HepG2 (cell line): ENCODE measurements around the gene PLD1. TPM values are rescaled to one million over a fixed set of nuclear protein-coding genes. Genes with fewer than 3 reads are reported as not detected.
A peak's percentile ranks its signal among the peaks of the same experiment; 100 is the strongest.

Experiments
- ARID3A ChIP-seq: IDR thresholded peaks from 2 replicates; pipeline ENCODE4 v1.6.1; 2012; ENCODE audit warnings: low read depth, low read length, improper control_type of control experiment
- CCDC6 ChIP-seq: sonication (generic); formaldehyde crosslinking; IDR thresholded peaks from 2 replicates; pipeline ENCODE4 v1.8.1; 2022; ENCODE audit warnings: mild to moderate bottlenecking, missing genetic modification reagents, moderate library complexity
- E2F1 ChIP-seq: sonication (generic); formaldehyde crosslinking; IDR thresholded peaks from 2 replicates; pipeline ENCODE4 v1.5.0; 2020; ENCODE audit warnings: missing genetic modification reagents
- FOXA1 ChIP-seq, 2 experiments: fragments of 450-650 bp in 1 of 2; sonication (generic) in 1 of 2; formaldehyde crosslinking in 1 of 2; IDR thresholded peaks; 2 replicates each; pipeline versions ENCODE4 v1.4.0 to v1.6.1; 2016 to 2020; ENCODE audit warnings: missing genetic modification reagents in 1 of 2
- HES4 ChIP-seq: sonication (generic); formaldehyde crosslinking; IDR thresholded peaks from 2 replicates; pipeline ENCODE4 v1.9.0; 2021; ENCODE audit warnings: mild to moderate bottlenecking, missing genetic modification reagents, borderline replicate concordance
- HHEX ChIP-seq: IDR thresholded peaks from 2 replicates; pipeline ENCODE4 v1.6.1; 2016; ENCODE audit warnings: control low read depth
- IRX3 ChIP-seq: sonication (generic); formaldehyde crosslinking; IDR thresholded peaks from 2 replicates; pipeline ENCODE4 v1.8.1; 2023; ENCODE audit warnings: mild to moderate bottlenecking, low read depth, missing genetic modification reagents, borderline replicate concordance
- LCORL ChIP-seq, 2 experiments: fragments of 450-650 bp in 1 of 2; sonication (generic) in 1 of 2; formaldehyde crosslinking in 1 of 2; IDR thresholded peaks; 2 replicates each; pipeline versions ENCODE4 v1.5.0 to v1.6.1; 2017 to 2020; ENCODE audit warnings: antibody characterized with exemption in 1 of 2, missing genetic modification reagents in 1 of 2
- MAFF ChIP-seq: IDR thresholded peaks from 2 replicates; pipeline ENCODE4 v1.6.1; 2011; ENCODE audit warnings: low read depth, low read length, improper control_type of control experiment
- MLLT10 ChIP-seq: sonication (generic); formaldehyde crosslinking; IDR thresholded peaks from 2 replicates; pipeline ENCODE4 v1.4.0; 2020; ENCODE audit warnings: missing genetic modification reagents
- NCOA2 ChIP-seq: sonication (generic); formaldehyde crosslinking; IDR thresholded peaks from 2 replicates; pipeline ENCODE4 v1.8.0; 2022; ENCODE audit warnings: inconsistent platforms
- NFIC ChIP-seq: IDR thresholded peaks from 2 replicates; pipeline ENCODE4 v1.6.1; 2012; ENCODE audit warnings: mild to moderate bottlenecking, low read length, inconsistent platforms
- NFRKB ChIP-seq: fragments of 450-650 bp; IDR thresholded peaks from 2 replicates; pipeline ENCODE4 v1.6.1; 2017
- NR2C2 ChIP-seq: sonication (generic); formaldehyde crosslinking; IDR thresholded peaks from 2 replicates; pipeline ENCODE4 v1.4.0; 2020; ENCODE audit warnings: missing genetic modification reagents, mild to moderate bottlenecking, moderate library complexity, borderline replicate concordance
- PAF1 ChIP-seq: IDR thresholded peaks from 2 replicates; pipeline ENCODE4 v1.6.1; 2016; ENCODE audit warnings: missing genetic modification reagents, missing compliant biosample characterization
- RFXANK ChIP-seq: IDR thresholded peaks from 2 replicates; pipeline ENCODE4 v1.6.1; 2016
- SMARCE1 ChIP-seq: fragments of 450-650 bp; IDR thresholded peaks from 2 replicates; pipeline ENCODE4 v1.6.1; 2017; ENCODE audit warnings: borderline replicate concordance
- ZBTB1 ChIP-seq: sonication (generic); formaldehyde crosslinking; IDR thresholded peaks from 2 replicates; pipeline ENCODE4 v1.4.0; 2020; ENCODE audit warnings: missing genetic modification reagents, borderline replicate concordance
- ZBTB2 ChIP-seq: sonication (generic); formaldehyde crosslinking; IDR thresholded peaks from 2 replicates; pipeline ENCODE4 v1.8.0; 2022; ENCODE audit warnings: low read depth, missing genetic modification reagents
- ZBTB38 ChIP-seq: sonication (generic); formaldehyde crosslinking; IDR thresholded peaks from 2 replicates; pipeline ENCODE4 v1.5.1; 2020; ENCODE audit warnings: mild to moderate bottlenecking, missing genetic modification reagents
- ZBTB7A ChIP-seq: sonication (generic); formaldehyde crosslinking; IDR thresholded peaks from 2 replicates; pipeline ENCODE4 v1.8.0; 2022; ENCODE audit warnings: mild to moderate bottlenecking, missing genetic modification reagents
- ZFP62 ChIP-seq: sonication (generic); formaldehyde crosslinking; IDR thresholded peaks from 2 replicates; pipeline ENCODE4 v1.4.0; 2020; ENCODE audit warnings: missing genetic modification reagents
- ZMAT3 ChIP-seq: sonication (generic); formaldehyde crosslinking; conservative IDR thresholded peaks from 2 replicates; pipeline ENCODE4 v1.7.0; 2021; ENCODE audit warnings: missing genetic modification reagents
- ZNF121 ChIP-seq: sonication (generic); formaldehyde crosslinking; IDR thresholded peaks from 2 replicates; pipeline ENCODE4 v1.5.0; 2020; ENCODE audit warnings: mild to moderate bottlenecking, missing genetic modification reagents
- ZNF335 ChIP-seq: sonication (generic); formaldehyde crosslinking; IDR thresholded peaks from 2 replicates; pipeline ENCODE4 v1.4.0; 2020; ENCODE audit warnings: missing genetic modification reagents
- ZNF430 ChIP-seq: sonication (generic); formaldehyde crosslinking; IDR thresholded peaks from 2 replicates; pipeline ENCODE4 v1.9.0; 2021; ENCODE audit warnings: mild to moderate bottlenecking, missing genetic modification reagents
- ZNF569 ChIP-seq: sonication (generic); formaldehyde crosslinking; IDR thresholded peaks from 2 replicates; pipeline ENCODE4 v1.5.0; 2020; ENCODE audit warnings: mild to moderate bottlenecking, missing genetic modification reagents, moderate library complexity, borderline replicate concordance
- ZNF737 ChIP-seq: sonication (generic); formaldehyde crosslinking; IDR thresholded peaks from 2 replicates; pipeline ENCODE4 v1.5.0; 2020; ENCODE audit warnings: missing genetic modification reagents, mild to moderate bottlenecking, borderline replicate concordance
- polyA plus RNA-seq, 8 experiments: library from polyadenylated mRNA; depleted of rRNA in 3 of 8; stranded (reverse) in 7 of 8; unstranded in 1 of 8; fragments of >200 nt; fragmentation: Illumina TruSeq in 4 of 8; extraction: Trizol in 4 of 8; gene quantifications; 2 replicates each; pipeline versions ENCODE4 v1.2.1 to v1.2.3, GENCODE V29; 2011 to 2016; ENCODE audit warnings: low read depth in 4 of 8, missing spikeins in 1 of 8, mixed read lengths in 1 of 8; ENCODE audit not compliant: insufficient read depth in 1 of 8
- total RNA-seq, 5 experiments: library from RNA; depleted of rRNA; stranded (reverse); fragments of >200 nt; fragmentation: Illumina TruSeq; extraction: Trizol; gene quantifications; 2 replicates each; pipeline ENCODE4 v1.2.3, GENCODE V29; 2016; ENCODE audit warnings: low read depth in 1 of 5
- TF ChIP-seq, protein P1 (sequence below): IDR thresholded peaks from 2 replicates; pipeline ENCODE4 v1.6.1; 2016; ENCODE audit warnings: missing genetic modification reagents, missing compliant biosample characterization

Gene PLD1
- total and polyA plus RNA-seq, 2 of the 13 experiments (the other 11 are each of a cell fraction or from before 2014, with no cell fraction given), result 27.1 to 59.4 TPM

GRCh38 chr3:171829841-171830517, 19.7 kb upstream of the PLD1 start (continued):
- TF ChIP-seq ZBTB1 (CRISPR knock-in tag) (no peak), ZMAT3 (CRISPR knock-in tag) (0 out of 2 replicates have a peak, but pooled peaks have one; percentile 44), PAF1 (CRISPR knock-in tag) (no peak), ZBTB7A (CRISPR knock-in tag) (no peak), RFXANK (CRISPR knock-in tag) (no peak), MAFF (no peak), NR2C2 (CRISPR knock-in tag) (no peak), ZNF121 (CRISPR knock-in tag) (peak; percentile 43; the same call in 1 of the 2 replicates), CCDC6 (peak; percentile 64; the same call in 1 of the 2 replicates), HHEX (CRISPR knock-in tag) (no peak), FOXA1 (IDR thresholded peaks at IDR 0.05) (no peak), FOXA1 (CRISPR knock-in tag; IDR thresholded peaks at IDR 0.05) (no peak), ZNF569 (CRISPR knock-in tag) (no peak), ZNF737 (CRISPR knock-in tag) (no peak), IRX3 (CRISPR knock-in tag) (no peak), LCORL (IDR thresholded peaks at IDR 0.05) (no peak), LCORL (CRISPR knock-in tag; IDR thresholded peaks at IDR 0.05) (peak; percentile 76), ZBTB38 (CRISPR knock-in tag) (peak; percentile 82; the same call in 1 of the 2 replicates), ZBTB2 (no peak), ZFP62 (CRISPR knock-in tag) (no peak), NCOA2 (peak; percentile 75), ZNF430 (CRISPR knock-in tag) (no peak), SMARCE1 (no peak), E2F1 (CRISPR knock-in tag) (no peak), MLLT10 (CRISPR knock-in tag) (no peak), ARID3A (no peak), ZNF335 (CRISPR knock-in tag) (no peak), HES4 (CRISPR knock-in tag) (no peak), NFIC (no peak), NFRKB (no peak)
- TF ChIP-seq, protein P1, sequence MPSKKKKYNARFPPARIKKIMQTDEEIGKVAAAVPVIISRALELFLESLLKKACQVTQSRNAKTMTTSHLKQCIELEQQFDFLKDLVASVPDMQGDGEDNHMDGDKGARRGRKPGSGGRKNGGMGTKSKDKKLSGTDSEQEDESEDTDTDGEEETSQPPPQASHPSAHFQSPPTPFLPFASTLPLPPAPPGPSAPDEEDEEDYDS, result peak; percentile 51; the same call in 1 of the 2 replicates
